Spinal cord (tissue), 10 donors: Measurements from ENCODE around the gene FRAS1. TPM values are rescaled to one million over a fixed set of nuclear protein-coding genes. Genes with fewer than 3 reads are reported as not detected.
"Not testable (repeated sequence)": the region's sequence is repeated elsewhere in the genome, so short reads cannot be mapped to it uniquely, and the experiment has no call there.

Experiments
- DNase-seq, 6 donors: peaks; one replicate each; pipeline versions ENCODE4 v3.0.0 to v3.0.0-alpha.2; 2013 to 2015; ENCODE audit warnings: low spot score in 6 of 6, low read depth in 4 of 6
- H3K27ac ChIP-seq: one replicate; pipeline ENCODE4 v1.5.1; 2013; ENCODE audit warnings: low read depth, low read length, control low read depth
- H3K27me3 ChIP-seq: one replicate; pipeline ENCODE4 v1.6.1; 2013; ENCODE audit warnings: low read length; ENCODE audit not compliant: control insufficient read depth, insufficient read depth
- H3K36me3 ChIP-seq: one replicate; pipeline ENCODE4 v1.6.1; 2013; ENCODE audit warnings: low read length; ENCODE audit not compliant: control insufficient read depth, insufficient read depth
- H3K4me1 ChIP-seq: one replicate; pipeline ENCODE4 v1.6.1; 2013; ENCODE audit warnings: low read length; ENCODE audit not compliant: control insufficient read depth, insufficient read depth
- H3K4me3 ChIP-seq: one replicate; pipeline ENCODE4 v1.5.1; 2013; ENCODE audit warnings: low read depth, low read length, control low read depth
- H3K9me3 ChIP-seq: one replicate; pipeline ENCODE4 v1.6.1; 2013; ENCODE audit warnings: low read length; ENCODE audit not compliant: control insufficient read depth, insufficient read depth
- WGBS: methylation state at CpG from one replicate; pipeline ENCODE4 v1.1.5; 2013; ENCODE audit warnings: missing lambda C conversion rate; ENCODE audit not compliant: insufficient coverage; 5-methylcytosine and 5-hydroxymethylcytosine counted together
- polyA plus RNA-seq, 2 donors: library from polyadenylated mRNA; unstranded; fragments of 120-200 nt; gene quantifications; one replicate each; pipeline ENCODE4 v1.2.1, GENCODE V29; 2013; ENCODE audit not compliant: insufficient read length in 2 of 2
- total RNA-seq, 2 donors: library from RNA; depleted of rRNA in 1 of 2; stranded (reverse); fragments of 120-200 nt in 1 of 2; fragments of >200 nt in 1 of 2; gene quantifications; one replicate each; pipeline versions ENCODE4 v1.2.3 to v1.2.4, GENCODE V29; 2013 to 2014
- donor health status: healthy.

Gene FRAS1
- total and polyA plus RNA-seq, 4 donors: 7.5 to 24.0 (median 16.5) TPM

DNA sequence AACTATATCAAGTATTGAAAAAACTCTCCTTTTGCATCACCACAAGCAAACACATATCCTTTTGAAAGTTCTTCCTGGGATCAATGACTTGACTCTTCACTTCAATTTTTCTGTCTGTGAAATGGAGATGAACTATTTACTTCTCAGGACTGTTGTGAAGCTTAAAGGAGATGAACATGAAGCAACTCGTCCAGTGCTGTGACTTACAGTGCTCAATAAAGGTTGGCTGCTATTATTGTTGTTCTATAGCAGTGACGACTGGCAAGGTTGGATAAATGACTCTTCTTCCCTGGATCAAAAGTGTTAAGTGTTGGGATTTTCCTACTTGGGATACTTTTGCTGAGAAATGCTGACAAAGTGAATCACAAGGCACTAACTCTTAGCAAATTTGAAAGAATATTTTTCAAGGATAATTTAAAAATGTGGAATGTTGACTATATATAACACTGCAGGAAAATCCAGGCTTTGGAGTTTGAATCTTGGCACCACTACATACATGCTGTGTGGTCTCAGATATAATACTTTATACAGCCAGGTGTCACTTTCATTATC lies 13.7 kb downstream of the FRAS1 start:
- H3K4me3 ChIP-seq: no peak overlapping the region
- WGBS: 75% methylated on average over 2 of the region's 2 CpGs
- H3K4me1 ChIP-seq: no peaks in the 10 kb centered on the region
- no peak for DNase-seq
- H3K36me3 ChIP-seq: no peaks in the 10 kb centered on the region
- H3K27ac ChIP-seq: no peak overlapping the region
- no peaks in the 10 kb centered on the region for H3K9me3 ChIP-seq
- no peaks in the 10 kb centered on the region for H3K27me3 ChIP-seq

DNA sequence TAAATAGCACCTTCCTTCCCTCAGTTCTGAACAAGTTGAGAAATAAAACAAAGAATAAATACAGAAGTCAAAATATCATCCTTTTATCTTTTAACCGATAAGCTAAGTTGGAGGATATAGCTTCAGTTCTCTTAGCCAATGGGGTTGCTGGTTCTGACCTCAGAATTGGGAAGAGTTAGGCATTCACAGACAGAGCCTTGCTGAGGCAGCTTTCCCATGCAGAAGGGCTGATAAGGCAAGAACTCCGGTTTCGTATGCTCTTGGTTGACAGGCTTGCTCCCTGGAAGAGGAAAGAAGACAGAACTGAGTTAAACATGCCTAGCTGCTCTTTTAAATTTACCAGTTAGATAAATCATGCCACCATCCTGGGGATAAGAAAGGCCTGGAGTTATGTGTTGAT lies 17.6 kb downstream of the FRAS1 start:
- Histone ChIP-seq H3K4me3 (no peak overlapping the region), H3K27ac (no peak overlapping the region), H3K36me3 (no peaks in the 10 kb centered on the region), H3K4me1 (no peaks in the 10 kb centered on the region), H3K27me3 (no peaks in the 10 kb centered on the region), H3K9me3 (no peaks in the 10 kb centered on the region)
- WGBS: 67% methylated on average over 3 of the region's 3 CpGs
- no peak for DNase-seq

DNA sequence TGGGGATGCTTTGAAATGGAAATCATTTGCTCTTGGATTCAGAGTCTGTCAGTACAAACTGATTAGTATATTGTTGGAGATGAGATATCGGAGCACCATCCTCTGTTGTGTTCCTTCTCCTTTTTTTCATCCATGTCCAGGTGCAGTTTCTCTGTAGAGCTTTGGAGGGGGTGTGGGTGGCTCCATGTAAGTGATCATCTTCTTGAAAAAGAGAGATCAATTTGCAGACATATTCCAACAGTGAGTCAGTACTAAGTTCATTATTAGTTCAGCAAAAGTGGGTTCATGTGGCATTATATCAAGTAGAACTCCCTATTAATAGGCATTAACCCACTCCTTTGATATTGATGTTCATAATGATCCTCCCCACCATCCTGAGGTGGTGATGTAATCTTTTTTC lies 18.9 kb downstream of the FRAS1 start:
- no peaks in the 10 kb centered on the region for H3K9me3 ChIP-seq
- no peak overlapping the region for H3K27ac ChIP-seq
- H3K36me3 ChIP-seq: no peaks in the 10 kb centered on the region
- DNase-seq: no peak
- no peak overlapping the region for H3K4me3 ChIP-seq
- H3K27me3 ChIP-seq: no peaks in the 10 kb centered on the region
- WGBS: no CpG with 5 or more reads among the region's 1 CpG
- H3K4me1 ChIP-seq: no peaks in the 10 kb centered on the region

DNA sequence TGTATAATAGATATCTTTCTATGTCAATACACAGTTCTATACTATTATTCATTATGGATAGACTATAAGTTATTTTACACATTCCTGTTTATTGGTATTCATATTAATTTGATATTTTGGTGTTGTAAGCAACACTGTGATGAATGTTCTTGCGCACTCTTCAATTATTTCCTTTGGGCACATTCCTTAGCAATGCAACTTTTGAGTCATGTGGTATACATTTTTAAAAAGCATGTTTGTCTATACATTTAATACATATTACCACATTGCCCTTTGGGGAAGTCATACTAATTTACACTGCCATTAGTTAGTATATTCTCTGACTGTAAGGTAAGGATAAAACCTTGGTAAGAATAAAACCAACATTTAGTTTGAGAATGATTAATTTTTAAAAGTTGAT lies 21.0 kb downstream of the FRAS1 start:
- Histone ChIP-seq H3K27me3 (no peaks in the 10 kb centered on the region), H3K9me3 (no peaks in the 10 kb centered on the region), H3K36me3 (no peaks in the 10 kb centered on the region), H3K4me1 (no peaks in the 10 kb centered on the region), H3K27ac (no peak overlapping the region), H3K4me3 (no peak overlapping the region)
- no CpG with 5 or more reads among the region's 1 CpG for WGBS
- no peak for DNase-seq

DNA sequence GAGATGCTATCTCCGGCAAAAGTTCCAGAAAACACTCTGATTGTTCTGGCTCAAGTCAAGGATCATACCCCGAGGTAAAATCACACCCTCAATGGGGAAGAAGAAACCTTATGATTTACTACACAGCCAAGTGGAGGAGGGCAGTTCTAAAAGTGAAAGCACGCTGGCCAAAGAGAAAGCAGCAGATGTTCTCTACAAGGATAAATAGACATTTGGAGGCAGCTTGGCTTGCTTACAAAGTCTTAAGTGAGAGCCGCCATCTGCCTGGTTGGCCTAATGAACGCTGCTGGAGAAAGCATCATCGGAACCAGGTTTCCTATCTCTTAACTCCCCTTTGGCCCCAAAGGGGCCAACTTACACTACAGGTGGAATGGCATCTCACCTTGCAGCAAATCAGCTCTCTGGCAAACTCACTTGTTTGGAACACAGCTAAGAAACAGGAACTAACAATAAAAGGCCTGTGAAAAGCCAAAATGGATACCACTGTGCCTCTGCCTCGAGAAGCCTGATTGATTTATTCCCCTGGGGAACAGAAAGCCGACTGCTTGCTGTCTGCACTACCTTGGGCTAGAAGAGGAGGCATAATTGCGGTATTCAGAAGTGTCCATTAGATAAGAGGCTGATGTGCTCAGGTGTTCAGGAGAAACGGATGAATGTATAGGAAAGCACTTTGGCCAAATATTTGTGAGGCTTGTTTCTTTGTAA lies 22.8 kb downstream of the FRAS1 start:
- H3K36me3 ChIP-seq: no peaks in the 10 kb centered on the region
- no peaks in the 10 kb centered on the region for H3K27me3 ChIP-seq
- WGBS: 52% methylated on average over 8 of the region's 10 CpGs
- no peak overlapping the region for H3K27ac ChIP-seq
- no peaks in the 10 kb centered on the region for H3K9me3 ChIP-seq
- peak in 2 of 6 donors; percentile 68 to 75 for DNase-seq
- H3K4me1 ChIP-seq: no peaks in the 10 kb centered on the region
- H3K4me3 ChIP-seq: no peak overlapping the region

DNA sequence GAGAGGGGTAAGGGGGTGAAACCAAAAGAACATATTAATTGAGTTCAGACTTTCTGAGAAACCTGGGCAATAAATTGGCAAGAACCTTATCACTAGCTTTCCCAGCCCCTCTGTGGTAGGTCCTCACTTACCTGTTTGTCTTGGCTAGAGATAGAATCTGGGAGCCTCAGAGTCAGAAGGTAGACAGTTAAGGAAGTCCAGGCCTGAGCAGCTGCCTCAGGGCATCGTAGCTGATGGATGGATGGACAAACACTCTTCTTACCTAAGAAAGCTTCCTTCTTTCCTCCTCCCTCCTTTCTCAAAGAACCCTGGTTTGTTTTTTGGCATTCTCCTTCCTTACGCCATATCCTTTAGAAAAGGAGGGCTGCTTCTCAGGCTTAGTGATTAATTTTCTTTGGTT lies 24.4 kb downstream of the FRAS1 start:
- no peak overlapping the region for H3K27ac ChIP-seq
- WGBS: no CpG with 5 or more reads among the region's 2 CpGs
- DNase-seq: no peak
- no peaks in the 10 kb centered on the region for H3K27me3 ChIP-seq
- no peaks in the 10 kb centered on the region for H3K9me3 ChIP-seq
- H3K4me3 ChIP-seq: no peak overlapping the region
- H3K36me3 ChIP-seq: no peaks in the 10 kb centered on the region
- H3K4me1 ChIP-seq: no peaks in the 10 kb centered on the region

DNA sequence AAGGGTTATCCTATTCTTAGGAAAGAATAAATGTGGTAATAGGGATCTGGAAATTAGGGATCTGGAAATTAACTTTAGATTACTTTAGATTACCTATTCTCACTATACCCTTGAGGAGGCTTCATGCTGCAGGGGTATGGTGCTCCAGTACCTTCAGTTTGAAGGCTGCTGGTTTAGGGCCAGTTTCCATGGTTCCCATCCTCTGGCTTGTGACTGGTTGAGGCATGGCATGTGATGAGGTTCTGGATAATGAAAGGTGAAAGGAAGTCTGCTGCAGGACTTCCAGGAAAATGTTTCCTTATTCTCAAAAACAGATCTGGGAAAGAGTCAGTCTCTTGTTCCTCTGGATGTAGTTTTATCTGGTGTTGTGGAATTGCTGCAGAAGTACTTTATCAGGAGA lies 25.9 kb downstream of the FRAS1 start:
- no peaks in the 10 kb centered on the region for H3K9me3 ChIP-seq
- DNase-seq: no peak
- H3K4me3 ChIP-seq: no peak overlapping the region
- H3K27ac ChIP-seq: no peak overlapping the region
- no peaks in the 10 kb centered on the region for H3K36me3 ChIP-seq
- H3K4me1 ChIP-seq: no peaks in the 10 kb centered on the region
- H3K27me3 ChIP-seq: no peaks in the 10 kb centered on the region

DNA sequence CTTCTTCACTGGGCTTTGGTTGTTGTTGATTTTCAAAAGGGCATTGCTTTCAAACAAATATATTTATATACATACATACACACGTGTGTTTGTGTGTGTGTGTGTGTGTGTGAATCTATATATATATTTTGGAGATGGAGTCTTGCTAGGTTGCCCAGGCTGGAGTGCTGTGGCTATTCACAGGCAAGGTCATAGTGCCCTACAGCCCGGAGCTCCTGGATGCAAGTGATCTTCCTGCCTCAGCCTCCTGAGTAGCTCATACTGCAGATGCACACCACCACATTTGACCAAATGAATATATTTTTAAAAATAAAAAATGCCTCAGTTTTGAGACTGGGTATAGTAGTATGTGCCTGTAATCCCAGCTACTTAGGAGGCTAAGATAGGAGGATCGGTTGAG lies 34.4 kb downstream of the FRAS1 start:
- DNase-seq: no peak
- Histone ChIP-seq H3K9me3 (no peaks in the 10 kb centered on the region), H3K4me1 (no peaks in the 10 kb centered on the region), H3K36me3 (no peaks in the 10 kb centered on the region), H3K27ac (no peak overlapping the region), H3K27me3 (no peaks in the 10 kb centered on the region), H3K4me3 (no peak overlapping the region)
- 83% methylated on average over 1 of the region's 3 CpGs for WGBS

DNA sequence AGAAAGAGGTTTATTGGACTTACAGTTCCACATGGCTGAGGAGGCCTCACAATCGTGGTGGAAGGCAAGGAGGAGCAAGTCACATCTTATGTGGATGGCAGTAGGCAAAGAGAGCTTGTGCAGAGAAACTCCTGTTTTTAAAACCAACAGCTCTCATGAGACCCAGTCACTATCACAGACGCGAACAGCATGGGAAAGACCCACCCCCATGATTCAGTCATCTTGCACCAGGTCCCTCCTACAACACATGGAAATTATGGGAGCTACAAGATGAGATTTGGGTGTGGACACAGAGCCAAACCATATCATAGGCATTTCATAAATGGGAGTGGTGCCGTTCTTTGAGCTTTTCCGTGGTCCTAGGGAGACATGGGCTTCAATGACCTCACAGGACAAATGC lies 35.2 kb downstream of the FRAS1 start:
- not testable (repeated sequence) for H3K27me3 ChIP-seq, H3K9me3 ChIP-seq, DNase-seq, H3K4me1 ChIP-seq, H3K27ac ChIP-seq, H3K36me3 ChIP-seq, H3K4me3 ChIP-seq
- WGBS: 80% methylated on average over 1 of the region's 5 CpGs

DNA sequence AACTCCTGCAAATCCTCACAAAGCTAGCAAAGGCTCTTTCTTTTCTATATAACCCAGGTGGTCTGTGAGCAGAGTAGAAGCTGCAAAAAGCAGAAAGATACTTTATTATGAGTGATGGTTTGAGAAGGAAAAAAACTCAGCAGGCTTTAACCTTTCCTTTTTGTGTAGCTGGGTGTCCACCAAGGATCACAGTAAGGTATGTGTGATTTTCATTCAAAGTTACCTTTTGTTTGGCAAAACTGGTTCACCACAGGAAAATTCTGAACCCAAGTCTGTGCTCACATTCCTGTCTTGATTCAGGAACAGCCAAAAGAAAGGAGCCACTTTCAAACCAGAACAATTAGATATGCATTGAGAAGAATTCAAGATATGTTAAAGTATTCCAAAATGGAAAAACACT lies 35.7 kb downstream of the FRAS1 start:
- peaks cover 2% of the 10 kb centered on the region for H3K9me3 ChIP-seq
- H3K4me3 ChIP-seq: no peak overlapping the region
- no peaks in the 10 kb centered on the region for H3K4me1 ChIP-seq
- H3K27me3 ChIP-seq: no peaks in the 10 kb centered on the region
- no peak for DNase-seq
- no peak overlapping the region for H3K27ac ChIP-seq
- H3K36me3 ChIP-seq: no peaks in the 10 kb centered on the region
